HG02763 (cell line): ENCODE measurements around the gene RPH3AL.
"Not testable (repeated sequence)": the region's sequence is repeated elsewhere in the genome, so short reads cannot be mapped to it uniquely, and the experiment has no call there.

ENCODE experiments used
- ATAC-seq: cut with Tn5 transposase; IDR thresholded peaks from one replicate; pipeline ENCODE4 v1.9.1; 2021; ENCODE audit warnings: mild to moderate bottlenecking, moderate library complexity; ENCODE audit not compliant: unreplicated experiment

RPH3AL gene

DNA sequence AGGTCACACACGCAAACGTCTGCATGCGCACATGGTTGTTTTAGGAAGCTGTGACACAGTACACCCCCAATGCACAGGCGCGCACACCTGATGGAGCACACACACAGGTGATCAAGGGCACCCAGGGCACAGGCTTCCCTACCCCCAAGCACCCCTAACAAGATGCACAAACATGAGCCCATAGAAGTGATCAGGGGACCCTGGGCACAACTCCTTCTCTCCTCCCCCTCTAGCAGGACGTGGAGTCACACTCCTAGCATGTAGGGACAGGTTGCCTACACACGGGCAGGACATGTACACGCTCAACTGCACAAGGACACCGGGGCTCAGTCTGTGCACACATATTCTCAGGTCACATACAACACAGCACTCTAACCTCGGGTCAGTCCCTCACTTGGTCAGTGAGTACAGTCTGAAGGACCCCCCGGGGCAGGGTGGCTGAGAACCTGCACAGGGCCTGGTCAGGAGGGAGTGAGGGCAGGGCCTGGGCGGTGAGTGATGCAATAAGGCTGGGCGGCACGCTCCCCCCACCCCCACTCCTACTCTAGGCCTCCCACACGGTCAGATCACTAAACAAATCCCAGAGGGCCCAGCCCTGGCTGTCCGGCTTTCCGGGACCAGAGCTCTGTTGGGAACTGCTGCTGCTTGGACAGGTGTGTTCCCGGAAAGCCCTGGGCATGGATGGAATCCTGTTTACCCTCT, 170.4 kb downstream of the RPH3AL start:
- no peak for ATAC-seq

DNA sequence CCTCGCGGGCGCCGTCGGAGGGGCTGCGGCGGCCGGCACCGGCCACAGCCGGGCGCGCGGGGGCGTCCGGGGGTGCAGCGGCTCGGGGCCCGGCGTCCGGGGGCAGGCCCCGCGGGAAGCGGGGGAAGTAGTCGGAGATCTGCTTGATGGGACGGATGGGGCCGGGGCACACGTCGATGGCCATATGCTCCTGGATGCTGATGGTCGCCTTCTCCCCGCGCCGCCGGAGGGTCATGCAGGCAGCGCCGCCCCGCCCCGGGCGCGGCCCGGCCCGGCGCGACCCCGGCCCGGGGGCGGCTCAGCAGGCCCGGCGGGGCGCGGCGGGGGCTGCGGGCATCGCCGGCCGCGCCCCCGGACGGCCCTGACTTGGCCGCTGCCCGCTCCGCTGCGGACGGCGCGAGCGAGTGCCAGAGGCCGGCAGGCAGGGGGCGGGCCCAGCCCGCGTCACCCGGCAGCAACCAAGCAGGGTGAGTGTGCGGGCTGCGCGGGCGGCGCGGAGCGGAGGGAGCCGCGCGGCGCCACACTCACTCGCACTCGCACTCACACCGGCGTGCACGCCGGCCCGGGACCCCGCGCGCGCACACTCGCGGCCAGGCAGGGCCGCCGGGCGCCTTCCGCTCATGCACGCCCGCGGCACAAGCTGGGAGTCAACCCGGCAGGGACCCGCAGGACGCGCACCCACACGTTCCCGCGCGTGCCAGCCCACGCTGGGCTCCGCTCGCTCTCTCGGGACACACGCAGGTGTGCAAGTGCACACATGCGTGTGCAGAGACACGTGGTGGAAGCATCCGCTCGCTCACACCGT, 171.2 kb downstream of the RPH3AL start, which contains the start of gene DOC2B:
DOC2B (minus strand) TSS at position 406 of the 805 bp plus-strand sequence; CDS start at position 235, 171 bp downstream.
- ATAC-seq, result no peak

DNA sequence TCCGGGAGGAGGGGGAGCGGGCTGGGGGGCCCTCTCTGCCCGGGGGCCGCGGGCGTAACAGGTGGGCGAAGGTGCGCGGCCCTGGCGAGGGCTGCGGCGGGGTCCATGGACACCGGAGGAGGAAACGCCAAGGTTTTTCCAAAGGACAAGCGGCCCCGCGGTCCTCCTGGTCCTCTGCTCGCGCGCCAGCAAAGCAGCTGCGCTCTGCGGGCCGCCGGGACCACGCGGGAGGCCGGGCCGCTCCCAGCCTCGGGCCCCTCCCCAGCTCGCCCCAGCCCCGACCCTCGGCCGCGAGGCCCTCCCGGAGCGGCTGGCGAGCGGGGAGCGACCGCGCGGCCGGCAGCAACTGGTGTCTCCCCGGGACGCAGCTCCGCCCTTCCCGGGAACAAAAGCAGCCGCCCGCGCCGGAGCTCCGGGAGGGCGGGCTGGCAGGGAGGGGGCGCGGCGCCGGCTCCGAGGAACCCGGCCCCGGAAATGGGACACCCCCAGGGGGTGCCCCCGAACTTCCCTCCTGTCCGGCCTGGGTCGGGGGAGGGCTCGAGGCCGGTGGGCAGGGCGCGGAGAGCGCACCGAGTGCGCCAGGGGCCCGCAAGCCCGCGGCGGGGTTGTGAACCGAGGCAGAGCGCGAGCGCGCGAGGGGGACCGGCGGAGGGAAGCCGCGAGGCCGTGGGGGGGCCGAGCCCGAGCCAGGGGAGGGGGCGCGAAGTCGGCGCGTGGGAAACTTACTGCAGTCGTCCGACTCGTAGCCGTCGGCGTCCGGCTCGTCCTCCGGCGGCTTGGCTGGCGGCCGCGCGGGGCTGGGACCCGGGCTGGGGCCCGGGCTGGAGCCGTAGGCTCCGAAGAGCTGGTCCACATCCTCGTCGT, 172.0 kb downstream of the RPH3AL start:
- no peak for ATAC-seq

DNA sequence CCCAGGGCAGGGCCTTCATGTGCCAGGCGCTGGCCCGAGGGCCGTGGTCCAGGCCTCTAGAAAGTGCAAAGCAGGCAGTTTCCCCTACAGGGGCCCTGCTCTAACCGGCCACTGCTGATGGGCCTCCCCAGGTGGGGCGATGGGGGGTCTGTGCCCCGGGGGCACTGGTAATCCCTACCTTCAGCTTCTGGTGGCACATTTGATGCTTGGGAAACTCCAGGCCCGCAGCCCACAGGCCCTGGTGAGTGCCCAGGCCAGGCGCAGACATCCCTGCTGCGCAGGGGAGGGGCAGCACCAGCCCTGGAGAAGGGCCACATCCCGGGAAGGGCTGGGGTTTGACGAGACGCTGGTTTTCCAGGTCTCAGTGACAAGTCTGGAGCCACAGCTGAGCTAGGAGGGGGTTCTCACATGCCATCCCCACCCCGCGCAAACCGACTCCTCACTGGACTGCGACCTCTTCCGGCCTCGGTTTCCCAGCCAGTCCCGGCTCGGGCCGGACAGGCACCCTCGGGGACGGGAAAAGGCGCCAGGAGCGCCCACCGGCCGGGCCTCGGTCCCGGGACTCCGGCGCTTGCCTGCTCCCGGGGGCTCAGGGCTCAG, 172.7 kb downstream of the RPH3AL start:
- no peak for ATAC-seq

DNA sequence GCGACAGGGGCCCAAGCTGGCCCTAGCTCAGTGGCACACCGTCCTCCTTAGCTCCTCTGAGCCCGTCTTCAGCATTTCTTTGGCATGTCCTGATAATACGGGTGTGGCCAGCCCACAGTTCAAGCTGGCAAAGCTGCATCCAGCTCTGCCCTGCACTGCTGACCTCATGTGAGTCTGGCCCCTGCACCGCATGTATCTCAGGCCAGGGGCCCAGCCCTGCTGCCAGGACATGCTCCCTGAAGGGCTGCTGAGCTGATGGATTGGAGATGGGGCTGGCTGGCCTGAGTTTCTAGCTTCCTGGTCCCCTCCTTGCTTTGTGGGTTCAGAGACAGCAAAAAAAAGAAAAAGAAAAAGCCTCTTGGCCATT, 173.6 kb downstream of the RPH3AL start:
- no peak for ATAC-seq

DNA sequence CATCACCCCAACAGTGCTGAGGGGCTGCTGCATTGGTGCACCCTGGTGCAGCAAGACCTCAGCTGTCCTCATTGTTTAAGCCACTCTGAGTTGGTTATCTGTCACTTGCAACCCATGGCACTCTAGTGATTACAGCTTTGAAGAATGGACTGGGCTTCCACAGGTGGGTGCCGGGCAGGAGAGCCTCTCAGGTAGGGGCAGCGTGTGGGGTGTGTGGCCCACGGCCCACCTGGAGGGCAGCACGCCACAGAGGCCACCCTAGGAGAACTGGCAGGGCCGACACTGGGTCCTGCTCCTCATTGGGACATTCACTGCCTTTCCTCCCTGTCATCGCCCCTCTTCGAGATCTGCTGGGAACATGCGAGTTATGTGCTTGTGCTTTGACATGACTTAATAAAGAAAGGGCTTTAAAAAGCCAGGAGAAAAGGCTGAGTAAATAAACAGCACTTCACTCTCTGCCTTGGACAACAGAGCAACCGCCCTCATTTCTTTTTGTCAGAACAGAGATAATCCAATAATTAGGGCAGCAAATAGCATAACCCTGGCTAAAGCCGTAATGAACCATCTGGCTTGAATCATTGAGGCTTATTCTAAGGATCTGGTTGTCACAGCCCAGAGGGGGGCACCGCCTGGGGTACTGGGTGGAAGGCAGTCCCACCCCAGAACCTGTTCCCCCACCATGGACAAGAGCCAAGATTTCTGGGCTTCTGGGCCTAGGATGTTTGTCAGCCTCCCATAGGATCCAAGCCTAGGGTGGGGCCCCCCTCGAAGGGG, 174.1 kb downstream of the RPH3AL start:
- ATAC-seq, result no peak

DNA sequence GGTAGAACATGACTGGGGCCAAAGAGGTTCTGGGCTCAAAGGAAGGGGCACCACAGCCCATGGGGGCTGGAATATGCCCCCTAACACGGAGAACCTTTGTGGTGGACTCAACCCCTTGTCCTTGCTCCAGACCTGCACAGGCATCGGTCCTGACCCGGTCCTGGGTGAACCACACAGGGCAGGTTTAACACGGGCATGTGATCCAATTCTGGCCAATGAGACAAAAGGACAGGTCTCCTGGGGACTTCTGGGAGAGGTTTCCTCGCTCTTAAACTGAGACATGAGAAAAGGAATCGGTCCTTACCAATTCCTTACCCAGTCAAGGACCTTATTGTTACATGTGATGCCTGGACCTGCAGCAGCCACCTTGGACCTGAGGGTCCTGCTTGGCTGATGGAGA, 174.8 kb downstream of the RPH3AL start:
- no peak for ATAC-seq

DNA sequence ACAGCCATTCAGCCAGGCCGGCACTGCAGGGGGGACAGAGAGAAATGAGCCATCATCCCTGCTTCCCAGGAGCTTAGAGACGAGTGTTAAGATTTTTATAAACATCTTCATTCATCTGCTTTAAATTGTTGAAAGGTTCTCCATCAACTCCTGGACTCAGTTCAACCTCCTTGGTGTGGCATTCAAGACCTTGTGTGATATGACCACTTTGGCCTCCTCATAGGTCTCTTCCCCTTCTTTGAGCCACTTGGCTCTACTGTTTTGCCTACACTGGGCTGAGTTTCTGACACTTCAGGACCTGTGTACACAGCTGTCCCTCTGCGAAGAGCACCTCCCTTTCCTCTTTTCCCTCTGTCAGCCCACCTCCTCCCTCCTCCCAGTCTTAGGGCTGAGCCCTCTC, 175.5 kb downstream of the RPH3AL start:
- no peak for ATAC-seq

DNA sequence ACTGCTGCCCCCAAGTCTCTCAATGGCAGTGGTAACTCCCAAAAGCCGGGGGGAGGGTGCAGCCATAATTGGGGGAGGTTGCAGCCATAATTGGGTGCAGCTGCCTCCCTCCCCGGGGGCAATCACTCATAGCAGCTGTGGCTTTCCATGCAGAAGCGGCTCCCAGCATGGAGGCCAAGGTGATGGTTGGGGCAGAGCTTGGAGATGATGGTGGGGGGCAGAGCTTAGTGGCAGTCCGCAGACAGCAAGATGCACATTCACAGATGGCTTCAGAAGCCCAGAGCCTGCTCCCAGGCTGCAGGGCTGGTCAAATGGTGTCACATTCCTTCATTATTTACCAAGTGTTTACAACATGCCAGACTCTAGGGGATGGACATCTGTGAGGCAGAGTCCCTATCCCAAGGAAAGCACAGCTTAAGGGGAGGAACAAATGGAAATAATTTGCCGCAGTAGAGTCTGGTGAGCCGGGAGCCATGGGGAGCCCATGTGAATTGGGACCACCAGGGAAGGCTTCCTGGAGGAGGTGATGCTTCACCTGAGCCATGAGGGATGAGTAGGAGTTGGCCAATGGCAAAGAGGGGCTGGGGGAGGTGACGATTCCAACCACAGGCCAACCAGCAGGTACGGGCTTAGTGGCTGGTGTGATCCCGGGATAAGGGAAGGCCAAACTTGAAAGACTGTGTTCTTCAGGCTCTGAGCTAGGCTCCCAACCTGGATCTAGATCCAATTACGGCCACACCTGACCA, 179.3 kb downstream of the RPH3AL start:
- no peak for ATAC-seq

DNA sequence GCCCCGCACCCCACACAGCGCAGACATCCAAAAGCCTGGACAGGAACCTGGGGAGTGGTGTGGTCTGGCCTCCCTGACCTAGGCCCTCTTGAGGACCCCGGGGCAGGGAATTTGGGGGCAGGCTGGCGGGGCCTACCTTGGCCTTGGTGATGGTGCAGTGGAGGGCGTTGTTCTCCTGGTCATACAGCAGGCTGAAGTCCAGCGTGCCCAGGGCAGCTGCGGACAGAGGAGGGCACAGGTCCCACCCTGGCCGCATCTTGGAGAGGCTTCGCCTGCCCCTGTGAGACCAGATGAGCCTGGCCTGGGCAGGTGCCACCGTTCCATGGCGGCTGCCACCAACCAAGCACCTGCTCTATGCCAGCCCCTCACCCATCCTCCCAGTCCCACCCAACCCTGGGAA, 180.2 kb downstream of the RPH3AL start:
- no peak for ATAC-seq

DNA sequence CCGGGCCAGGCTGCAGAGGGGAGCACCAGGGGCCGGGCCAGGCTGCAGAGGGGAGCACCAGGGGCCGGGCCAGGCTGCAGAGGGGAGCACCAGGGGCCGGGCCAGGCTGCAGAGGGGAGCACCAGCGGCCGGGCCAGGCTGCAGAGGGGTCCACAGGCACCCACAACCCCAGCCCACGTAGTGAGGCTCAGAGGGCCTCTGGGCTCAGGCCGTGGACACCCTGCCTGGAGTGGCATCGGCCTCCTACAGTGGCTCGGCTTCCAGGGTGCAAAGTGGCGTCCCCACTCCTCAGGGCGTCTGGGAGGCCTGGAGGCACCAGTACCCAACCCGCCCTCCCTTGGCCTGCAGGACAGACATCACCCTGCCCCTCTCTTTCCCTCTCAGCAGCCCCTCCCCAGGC, 180.7 kb downstream of the RPH3AL start:
- ATAC-seq, result no peak

DNA sequence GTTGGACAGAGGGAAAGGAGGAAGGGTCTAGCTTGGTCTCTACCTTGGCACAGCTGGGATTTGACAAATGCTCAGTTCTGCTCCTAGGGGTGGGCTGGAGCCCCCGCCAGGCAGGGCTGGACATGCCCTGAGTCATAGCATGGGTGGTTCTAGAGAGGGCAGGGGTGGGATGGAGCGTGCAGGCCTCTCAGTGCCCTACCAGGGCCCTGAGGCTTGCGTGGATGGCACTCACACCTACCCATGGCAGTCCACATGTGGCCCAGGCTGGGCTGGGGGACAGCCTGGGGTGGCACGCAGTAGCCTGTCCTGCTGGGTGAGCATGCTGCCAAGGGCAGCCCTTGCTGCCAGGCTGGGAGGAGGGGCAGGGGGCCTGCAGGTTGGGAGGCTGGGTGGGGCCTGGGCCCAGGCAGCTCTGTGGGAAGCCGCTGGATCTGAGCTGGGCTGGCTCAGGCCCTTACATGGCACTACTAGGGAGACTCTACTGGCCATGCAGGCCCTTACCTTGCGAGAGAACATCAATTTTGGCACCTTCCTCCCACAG, 182.4 kb downstream of the RPH3AL start:
- ATAC-seq, result no peak

DNA sequence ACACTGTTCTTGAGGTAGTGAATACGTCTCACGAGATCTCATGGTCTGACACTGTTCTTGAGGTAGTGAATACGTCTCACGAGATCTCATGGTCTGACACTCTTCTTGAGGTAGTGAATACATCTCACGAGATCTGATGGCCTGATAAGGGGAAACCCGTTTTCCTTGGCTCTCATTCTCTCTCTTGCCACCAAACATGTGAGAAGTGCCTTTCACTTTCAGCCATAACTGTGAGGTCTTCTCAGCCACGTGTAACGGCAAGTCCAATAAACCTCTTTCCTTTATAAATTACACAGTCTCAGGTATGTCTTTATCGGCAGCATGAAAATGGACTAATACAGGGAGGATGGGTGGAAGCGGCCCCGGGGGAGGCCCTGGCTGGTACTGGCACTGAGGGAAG, 184.0 kb downstream of the RPH3AL start:
- ATAC-seq, result not testable (repeated sequence)

DNA sequence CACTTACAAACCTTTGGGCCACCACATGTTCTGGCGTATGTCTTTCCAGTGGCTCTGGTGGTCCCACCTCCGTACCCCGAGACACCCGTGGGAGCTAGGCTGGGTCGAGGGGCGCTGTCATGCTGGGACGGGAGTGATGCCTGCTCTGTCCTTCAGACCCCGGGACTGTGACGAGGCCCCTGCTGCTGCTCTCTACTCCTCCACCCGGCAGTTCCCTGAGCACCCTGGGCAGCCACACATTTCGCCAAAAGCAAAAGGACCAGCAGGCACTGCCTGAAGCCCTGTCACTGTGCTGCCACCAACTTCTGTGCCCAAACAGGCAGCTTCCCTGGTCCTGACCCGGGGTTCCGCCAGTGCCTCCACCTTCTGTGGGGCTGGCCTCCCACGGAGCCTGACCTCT, 186.7 kb downstream of the RPH3AL start:
- no peak for ATAC-seq

DNA sequence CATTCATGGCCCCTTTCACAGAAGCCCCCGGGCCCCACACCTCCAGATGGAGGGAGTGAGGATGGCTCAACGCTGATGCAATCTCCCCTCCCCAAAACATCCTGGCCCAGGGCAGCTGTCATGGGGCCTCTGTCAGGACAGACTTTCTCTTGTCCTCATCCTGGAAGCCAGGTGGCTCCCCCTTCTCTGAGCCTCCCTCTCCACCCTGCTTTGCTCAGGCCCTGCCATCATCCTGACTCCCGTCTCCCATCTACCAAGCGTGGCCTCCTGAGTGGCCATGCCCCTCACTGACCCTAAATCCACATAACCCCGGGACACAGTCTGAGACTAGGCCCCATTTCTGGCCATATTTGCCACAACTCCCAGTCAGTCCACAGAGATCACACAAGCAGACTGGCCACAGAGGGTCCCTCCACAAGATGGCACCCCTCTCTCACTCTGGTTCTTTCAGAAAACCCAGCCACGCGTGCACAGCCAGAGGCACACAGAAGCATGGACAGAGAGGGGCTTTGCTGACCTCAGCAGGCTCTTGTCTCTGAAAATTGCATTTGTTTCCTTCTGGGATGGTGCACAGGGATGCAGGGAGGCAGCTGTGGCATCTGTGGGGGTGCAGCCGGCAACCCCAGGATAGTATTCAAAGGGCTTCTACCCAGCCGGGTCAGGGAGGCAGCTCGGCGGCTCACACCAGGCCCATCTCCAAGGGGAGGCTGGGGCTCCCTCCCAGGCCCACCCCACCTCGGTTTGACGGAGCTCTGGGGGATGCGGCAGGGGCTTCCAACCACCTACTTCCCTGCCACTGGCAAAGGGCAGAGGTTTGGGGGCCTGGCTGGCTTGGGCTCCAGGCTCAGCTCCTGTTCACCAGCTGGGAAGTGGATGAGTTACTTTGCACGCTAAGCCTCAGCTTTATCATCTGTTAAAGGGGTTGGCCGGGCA, 188.0 kb downstream of the RPH3AL start:
- no peak for ATAC-seq

DNA sequence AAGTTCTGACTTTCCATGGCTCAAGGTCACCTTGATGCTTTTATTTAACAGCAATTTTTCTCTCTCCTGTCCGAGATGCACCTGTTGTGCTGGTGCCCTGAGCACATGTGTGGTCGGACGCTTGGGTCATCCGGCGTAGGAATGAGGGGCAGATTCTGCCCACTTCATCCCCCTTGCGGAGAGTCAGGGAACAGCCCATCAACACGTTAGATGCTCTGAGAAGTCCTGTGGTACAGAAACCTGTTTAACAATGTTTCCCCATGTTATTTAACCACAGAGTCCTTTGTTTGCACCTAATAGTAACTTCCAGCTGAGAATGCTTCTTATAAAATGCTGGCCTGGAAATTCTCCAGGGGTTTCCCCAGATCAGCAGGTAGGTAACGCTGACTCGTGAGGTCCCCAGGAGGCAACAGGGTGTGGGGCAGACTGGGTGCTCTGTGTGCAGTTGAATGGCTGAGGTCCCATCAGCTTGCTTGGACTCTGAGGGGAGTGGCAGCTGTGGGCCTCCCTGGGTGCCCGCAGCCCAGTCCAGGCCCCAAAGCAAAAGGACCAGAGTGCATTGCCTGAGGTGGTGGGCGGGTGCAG, 189.0 kb downstream of the RPH3AL start:
- no peak for ATAC-seq

DNA sequence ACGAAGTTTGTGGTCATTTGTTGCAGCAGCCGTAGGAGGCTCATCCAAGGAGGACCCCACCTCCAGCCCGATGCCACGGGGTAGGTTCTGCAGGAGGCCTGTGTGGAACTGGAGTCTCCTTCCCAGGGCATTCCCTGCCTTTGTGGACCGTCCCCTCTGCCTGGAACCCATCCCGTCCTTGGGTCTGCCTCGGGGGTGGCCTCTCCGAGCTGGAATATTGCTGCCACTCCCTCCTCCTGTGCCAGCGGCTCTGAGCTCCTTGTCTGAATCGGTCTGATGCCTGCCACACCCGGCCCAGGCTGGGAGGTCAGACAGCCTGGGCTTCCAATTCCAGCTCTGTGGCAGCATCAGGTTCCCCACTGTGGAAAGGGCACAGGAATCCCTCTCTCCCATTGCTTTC, 189.9 kb downstream of the RPH3AL start:
- no peak for ATAC-seq
